Measurements from ENCODE around the gene PACRG. TPM values are rescaled to one million over a fixed set of nuclear protein-coding genes. Genes with fewer than 3 reads are reported as not detected.

Gene PACRG
- total RNA-seq, 1 experiment from 2014 or later = not detected

DNA sequence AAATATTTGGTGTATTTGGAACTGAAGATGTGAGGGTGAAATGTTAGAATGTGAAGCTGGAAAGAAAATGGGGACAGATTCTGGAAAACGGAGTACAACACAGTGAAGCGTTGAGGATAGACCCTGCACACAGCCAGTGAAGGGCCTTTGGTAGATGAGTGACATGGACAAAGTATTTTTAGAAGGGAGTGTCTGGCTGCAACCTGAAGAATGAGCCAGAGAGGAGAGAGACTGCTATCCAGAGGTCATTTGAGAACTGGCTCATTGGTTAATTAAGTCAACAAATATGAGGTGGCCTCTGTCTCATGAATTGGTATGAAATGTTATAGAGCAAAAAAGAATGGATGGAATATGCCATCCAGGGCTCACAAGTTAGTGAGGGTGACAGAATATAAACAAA, 310.5 kb downstream of the PACRG start:
- intact Hi-C loops (cut with micrococcal nuclease; ENCODE audit: unreplicated experiment) = no loop called here
- peaks cover 4% of the 10 kb centered on the region for H3K27me3 Mint-ChIP-seq (ENCODE audit: insufficient read depth, unreplicated experiment)
- no peaks in the 10 kb centered on the region for H3K4me1 Mint-ChIP-seq (ENCODE audit: low read depth, unreplicated experiment)
- Histone ChIP-seq H3K36me3 (ENCODE audit: control insufficient read depth, insufficient read depth, low read length) (no peaks in the 10 kb centered on the region), H3K9me3 (no peaks in the 10 kb centered on the region), H3K27me3 (replicated peaks; ENCODE audit: control insufficient read depth, insufficient read depth, low read length) (no peaks in the 10 kb centered on the region), H3K4me1 (no peaks in the 10 kb centered on the region), H3K4me3 (ENCODE audit: low read depth, low read length) (no peak overlapping the region)
- H3K9me3 Mint-ChIP-seq (ENCODE audit: unreplicated experiment) = no peaks in the 10 kb centered on the region
- no peak for DNase-seq
- no peak overlapping the region for H3K27ac Mint-ChIP-seq (ENCODE audit: unreplicated experiment)
- TF ChIP-seq, protein P1, sequence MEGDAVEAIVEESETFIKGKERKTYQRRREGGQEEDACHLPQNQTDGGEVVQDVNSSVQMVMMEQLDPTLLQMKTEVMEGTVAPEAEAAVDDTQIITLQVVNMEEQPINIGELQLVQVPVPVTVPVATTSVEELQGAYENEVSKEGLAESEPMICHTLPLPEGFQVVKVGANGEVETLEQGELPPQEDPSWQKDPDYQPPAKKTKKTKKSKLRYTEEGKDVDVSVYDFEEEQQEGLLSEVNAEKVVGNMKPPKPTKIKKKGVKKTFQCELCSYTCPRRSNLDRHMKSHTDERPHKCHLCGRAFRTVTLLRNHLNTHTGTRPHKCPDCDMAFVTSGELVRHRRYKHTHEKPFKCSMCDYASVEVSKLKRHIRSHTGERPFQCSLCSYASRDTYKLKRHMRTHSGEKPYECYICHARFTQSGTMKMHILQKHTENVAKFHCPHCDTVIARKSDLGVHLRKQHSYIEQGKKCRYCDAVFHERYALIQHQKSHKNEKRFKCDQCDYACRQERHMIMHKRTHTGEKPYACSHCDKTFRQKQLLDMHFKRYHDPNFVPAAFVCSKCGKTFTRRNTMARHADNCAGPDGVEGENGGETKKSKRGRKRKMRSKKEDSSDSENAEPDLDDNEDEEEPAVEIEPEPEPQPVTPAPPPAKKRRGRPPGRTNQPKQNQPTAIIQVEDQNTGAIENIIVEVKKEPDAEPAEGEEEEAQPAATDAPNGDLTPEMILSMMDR (IDR thresholded peaks at IDR 0.05; ENCODE audit: insufficient read depth in 1 of 2, low read depth in 1 of 2, low read length in 1 of 2, severe bottlenecking in 1 of 2, unreplicated experiment in 1 of 2) = no peak
- POLR2A ChIA-PET = no interaction called here
- CTCF ChIA-PET = no interaction called here
- no TSS peak for BruUV-seq (replicated peaks)
- H3K36me3 Mint-ChIP-seq (ENCODE audit: insufficient read depth, unreplicated experiment) = no peaks in the 10 kb centered on the region
- no peak overlapping the region for H3K4me3 Mint-ChIP-seq (ENCODE audit: unreplicated experiment)

GRCh38 chr6:163048345-163048744, 320.6 kb downstream of the PACRG start:
- no peaks in the 10 kb centered on the region for H3K36me3 Mint-ChIP-seq (ENCODE audit: insufficient read depth, unreplicated experiment)
- H3K27me3 ChIP-seq (replicated peaks; ENCODE audit: control insufficient read depth, insufficient read depth, low read length) = no peaks in the 10 kb centered on the region
- H3K4me3 Mint-ChIP-seq (ENCODE audit: unreplicated experiment) = no peak overlapping the region
- peaks cover 11% of the 10 kb centered on the region for H3K27me3 Mint-ChIP-seq (ENCODE audit: insufficient read depth, unreplicated experiment)
- H3K9me3 Mint-ChIP-seq (ENCODE audit: unreplicated experiment) = peaks cover 6% of the 10 kb centered on the region
- TF ChIP-seq, protein P1 (IDR thresholded peaks at IDR 0.05; ENCODE audit: insufficient read depth in 1 of 2, low read depth in 1 of 2, low read length in 1 of 2, severe bottlenecking in 1 of 2, unreplicated experiment in 1 of 2) = no peak
- CTCF ChIA-PET = no interaction called here
- H3K36me3 ChIP-seq (ENCODE audit: control insufficient read depth, insufficient read depth, low read length) = no peaks in the 10 kb centered on the region
- H3K9me3 ChIP-seq = no peaks in the 10 kb centered on the region
- intact Hi-C loops (cut with micrococcal nuclease; ENCODE audit: unreplicated experiment) = no loop called here
- no peak overlapping the region for H3K4me3 ChIP-seq (ENCODE audit: low read depth, low read length)
- no peak for DNase-seq
- H3K4me1 Mint-ChIP-seq (ENCODE audit: low read depth, unreplicated experiment) = no peaks in the 10 kb centered on the region
- no TSS peak for BruUV-seq (replicated peaks)
- POLR2A ChIA-PET = no interaction called here
- no peaks in the 10 kb centered on the region for H3K4me1 ChIP-seq
- no peak overlapping the region for H3K27ac Mint-ChIP-seq (ENCODE audit: unreplicated experiment)

GRCh38 chr6:163053667-163054344, 326.0 kb downstream of the PACRG start:
- TF ChIP-seq, protein P1 (IDR thresholded peaks at IDR 0.05; ENCODE audit: insufficient read depth in 1 of 2, low read depth in 1 of 2, low read length in 1 of 2, severe bottlenecking in 1 of 2, unreplicated experiment in 1 of 2) = no peak
- peaks cover 15% of the 10 kb centered on the region for H3K9me3 Mint-ChIP-seq (ENCODE audit: unreplicated experiment)
- no peaks in the 10 kb centered on the region for H3K27me3 ChIP-seq (replicated peaks; ENCODE audit: control insufficient read depth, insufficient read depth, low read length)
- no peak overlapping the region for H3K27ac Mint-ChIP-seq (ENCODE audit: unreplicated experiment)
- no peaks in the 10 kb centered on the region for H3K36me3 ChIP-seq (ENCODE audit: control insufficient read depth, insufficient read depth, low read length)
- ChIA-PET CTCF (no interaction called here), POLR2A (no interaction called here)
- H3K4me3 ChIP-seq (ENCODE audit: low read depth, low read length) = no peak overlapping the region
- DNase-seq = no peak
- H3K36me3 Mint-ChIP-seq (ENCODE audit: insufficient read depth, unreplicated experiment) = no peaks in the 10 kb centered on the region
- H3K4me3 Mint-ChIP-seq (ENCODE audit: unreplicated experiment) = no peak overlapping the region
- no peaks in the 10 kb centered on the region for H3K9me3 ChIP-seq
- intact Hi-C loops (cut with micrococcal nuclease; ENCODE audit: unreplicated experiment) = no loop called here
- no TSS peak for BruUV-seq (replicated peaks)
- H3K4me1 Mint-ChIP-seq (ENCODE audit: low read depth, unreplicated experiment) = no peaks in the 10 kb centered on the region
- peaks cover 5% of the 10 kb centered on the region for H3K27me3 Mint-ChIP-seq (ENCODE audit: insufficient read depth, unreplicated experiment)
- H3K4me1 ChIP-seq = no peaks in the 10 kb centered on the region

Measured in Caco-2 (cell line).